Liver (tissue), 9 donors: ENCODE data around the gene MEIS3. TPM values are rescaled to one million over a fixed set of nuclear protein-coding genes. Genes with fewer than 3 reads are reported as not detected.

Source experiments
- DNase-seq: peaks from one replicate; pipeline ENCODE4 v3.0.0-alpha.2; 2017; ENCODE audit warnings: low spot score
- H3K27ac ChIP-seq, 2 donors: one replicate each; pipeline ENCODE4 v1.7.0; 2013; ENCODE audit warnings: inconsistent platforms in 2 of 2, low read length in 2 of 2, control low read depth in 1 of 2, low read depth in 1 of 2, mild to moderate bottlenecking in 1 of 2
- H3K27me3 ChIP-seq, 4 donors: one replicate each; pipeline versions ENCODE4 v1.6.1 to v1.7.0; 2013; ENCODE audit warnings: low read length in 3 of 4, inconsistent platforms in 1 of 4, mild to moderate bottlenecking in 1 of 4, moderate library complexity in 1 of 4; ENCODE audit not compliant: control insufficient read depth in 4 of 4, insufficient read depth in 4 of 4
- H3K36me3 ChIP-seq, 4 donors: one replicate each; pipeline versions ENCODE4 v1.6.1 to v1.7.0; 2013; ENCODE audit warnings: low read length in 3 of 4, mild to moderate bottlenecking in 3 of 4, low read depth in 1 of 4, moderate library complexity in 1 of 4; ENCODE audit not compliant: control insufficient read depth in 4 of 4, insufficient read depth in 3 of 4
- H3K4me1 ChIP-seq, 4 donors: one replicate each; pipeline versions ENCODE4 v1.6.1 to v1.7.0; 2013; ENCODE audit warnings: low read length in 3 of 4, mild to moderate bottlenecking in 3 of 4, moderate library complexity in 1 of 4; ENCODE audit not compliant: control insufficient read depth in 4 of 4, insufficient read depth in 4 of 4
- H3K4me3 ChIP-seq, 3 donors: one replicate each; pipeline versions ENCODE4 v1.6.1 to v1.7.0; 2013; ENCODE audit warnings: low read length in 3 of 3, control low read depth in 1 of 3, low read depth in 1 of 3, mild to moderate bottlenecking in 1 of 3
- H3K9ac ChIP-seq, 2 donors: one replicate each; pipeline ENCODE4 v1.7.0; 2013; ENCODE audit warnings: low read length in 2 of 2, mild to moderate bottlenecking in 2 of 2, moderate library complexity in 2 of 2, control low read depth in 1 of 2, low read depth in 1 of 2
- H3K9me3 ChIP-seq, 4 donors: one replicate each; pipeline versions ENCODE4 v1.6.1 to v1.7.0; 2013; ENCODE audit warnings: low read length in 3 of 4; ENCODE audit not compliant: control insufficient read depth in 4 of 4
- EGR1 ChIP-seq, 2 donors: IDR thresholded peaks; 2 replicates each; pipeline ENCODE4 v1.6.1; 2016 to 2018; ENCODE audit warnings: antibody characterized with exemption in 2 of 2, low read depth in 2 of 2
- FOXA1 ChIP-seq: IDR thresholded peaks from 2 replicates; pipeline ENCODE4 v1.6.1; 2016; ENCODE audit warnings: antibody characterized with exemption
- FOXA2 ChIP-seq: IDR thresholded peaks from 2 replicates; pipeline ENCODE4 v1.6.1; 2016; ENCODE audit warnings: antibody characterized with exemption
- GABPA ChIP-seq, 2 donors: IDR thresholded peaks in 1 of 2; conservative IDR thresholded peaks in 1 of 2; 2 replicates each; pipeline ENCODE4 v1.6.1; 2016; ENCODE audit warnings: antibody characterized with exemption in 2 of 2, mild to moderate bottlenecking in 1 of 2, moderate library complexity in 1 of 2
- HNF4A ChIP-seq, 2 donors: conservative IDR thresholded peaks; 2 replicates each; pipeline ENCODE4 v1.6.1; 2016; ENCODE audit warnings: antibody characterized with exemption in 2 of 2, mild to moderate bottlenecking in 2 of 2
- HNF4G ChIP-seq: IDR thresholded peaks from 2 replicates; pipeline ENCODE4 v1.6.1; 2016; ENCODE audit warnings: antibody characterized with exemption
- JUND ChIP-seq, 2 donors: IDR thresholded peaks; 2 replicates each; pipeline ENCODE4 v1.6.1; 2016; ENCODE audit warnings: antibody characterized with exemption in 2 of 2
- NR2F2 ChIP-seq: IDR thresholded peaks from 2 replicates; pipeline ENCODE4 v1.6.1; 2016; ENCODE audit warnings: antibody characterized with exemption
- RAD21 ChIP-seq, 2 donors: IDR thresholded peaks; 2 replicates each; pipeline ENCODE4 v1.6.1; 2016; ENCODE audit warnings: antibody characterized with exemption in 2 of 2, mild to moderate bottlenecking in 2 of 2
- RXRA ChIP-seq, 2 donors: IDR thresholded peaks; 2 replicates each; pipeline ENCODE4 v1.6.1; 2017 to 2018; ENCODE audit warnings: antibody characterized with exemption in 2 of 2, mild to moderate bottlenecking in 1 of 2
- SP1 ChIP-seq: IDR thresholded peaks from 2 replicates; pipeline ENCODE4 v1.6.1; 2018; ENCODE audit warnings: antibody characterized with exemption, mild to moderate bottlenecking
- TAF1 ChIP-seq: conservative IDR thresholded peaks from 2 replicates; pipeline ENCODE4 v1.6.1; 2016; ENCODE audit warnings: antibody characterized with exemption, mild to moderate bottlenecking
- YY1 ChIP-seq: IDR thresholded peaks from 2 replicates; pipeline ENCODE4 v1.6.1; 2016; ENCODE audit warnings: antibody characterized with exemption, mild to moderate bottlenecking
- WGBS: extraction: QIAGEN DNeasy Blood & Tissue Kit; methylation state at CpG from one replicate; pipeline ENCODE4 v1.1.7; 2013; 5-methylcytosine and 5-hydroxymethylcytosine counted together
- polyA plus RNA-seq, 2 donors: library from polyadenylated mRNA; stranded (reverse) in 1 of 2; unstranded in 1 of 2; fragments of 200-250 nt in 1 of 2; fragments of >200 nt in 1 of 2; fragmentation: Nextera tagmentation in 1 of 2; extraction: Ambion mirVana in 1 of 2; gene quantifications; one replicate each; pipeline versions ENCODE4 v1.2.1 to v1.2.3, GENCODE V29; 2013 to 2015
- total RNA-seq, 2 donors: library from RNA; depleted of rRNA; stranded (reverse); fragments of >200 nt; gene quantifications; one replicate each; pipeline ENCODE4 v1.2.3, GENCODE V29; 2014
- TF ChIP-seq, protein P1 (sequence below): IDR thresholded peaks from 2 replicates; pipeline ENCODE4 v1.6.1; 2016; ENCODE audit warnings: antibody characterized with exemption
- TF ChIP-seq, protein P2 (sequence below): fragments of 150-350 bp; IDR thresholded peaks from 2 replicates; pipeline ENCODE4 v1.5.1; 2017; ENCODE audit warnings: improper control_type of control experiment, low read depth, low read length; ENCODE audit not compliant: missing input control
- TF ChIP-seq, protein P3 (sequence below): IDR thresholded peaks from 2 replicates; pipeline ENCODE4 v1.6.1; 2016; ENCODE audit warnings: antibody characterized with exemption
- TF ChIP-seq, protein P4 (sequence below): IDR thresholded peaks from 2 replicates; pipeline ENCODE4 v1.6.1; 2016; ENCODE audit warnings: antibody characterized with exemption, mild to moderate bottlenecking
- TF ChIP-seq, protein P5 (sequence below): IDR thresholded peaks from 2 replicates; pipeline ENCODE4 v1.6.1; 2016; ENCODE audit warnings: antibody characterized with exemption
- donor health status: healthy.
- donor health status: healthy.
- donor health status: healthy.
- donor health status: healthy.
- donor health status: healthy.

MEIS3 gene
- total and polyA plus RNA-seq, 4 donors, result 0.50 to 1.3 (median 0.89) TPM

DNA sequence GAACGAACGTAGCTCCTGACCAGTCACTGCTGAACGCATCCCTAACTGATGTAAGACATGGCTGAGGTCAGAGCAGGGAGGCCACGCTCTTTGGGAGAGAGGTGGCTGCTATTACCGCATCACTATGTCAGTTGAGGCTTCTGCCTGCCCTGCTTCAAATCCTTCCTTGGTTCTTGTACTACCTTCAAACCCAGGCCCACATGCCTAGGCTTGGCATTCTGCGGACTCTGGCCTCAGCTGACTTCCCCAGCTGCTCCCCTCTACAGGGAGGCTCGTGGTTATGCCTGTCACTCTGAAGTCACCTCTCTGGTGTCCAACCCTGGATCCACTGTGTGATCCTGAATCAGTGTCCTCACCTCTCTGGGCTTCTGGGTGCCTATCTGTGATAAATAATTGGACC lies 14.8 kb upstream of the MEIS3 start:
- no peak for TF ChIP-seq FOXA2
- no peak for TF ChIP-seq TAF1
- TF ChIP-seq, protein P1, sequence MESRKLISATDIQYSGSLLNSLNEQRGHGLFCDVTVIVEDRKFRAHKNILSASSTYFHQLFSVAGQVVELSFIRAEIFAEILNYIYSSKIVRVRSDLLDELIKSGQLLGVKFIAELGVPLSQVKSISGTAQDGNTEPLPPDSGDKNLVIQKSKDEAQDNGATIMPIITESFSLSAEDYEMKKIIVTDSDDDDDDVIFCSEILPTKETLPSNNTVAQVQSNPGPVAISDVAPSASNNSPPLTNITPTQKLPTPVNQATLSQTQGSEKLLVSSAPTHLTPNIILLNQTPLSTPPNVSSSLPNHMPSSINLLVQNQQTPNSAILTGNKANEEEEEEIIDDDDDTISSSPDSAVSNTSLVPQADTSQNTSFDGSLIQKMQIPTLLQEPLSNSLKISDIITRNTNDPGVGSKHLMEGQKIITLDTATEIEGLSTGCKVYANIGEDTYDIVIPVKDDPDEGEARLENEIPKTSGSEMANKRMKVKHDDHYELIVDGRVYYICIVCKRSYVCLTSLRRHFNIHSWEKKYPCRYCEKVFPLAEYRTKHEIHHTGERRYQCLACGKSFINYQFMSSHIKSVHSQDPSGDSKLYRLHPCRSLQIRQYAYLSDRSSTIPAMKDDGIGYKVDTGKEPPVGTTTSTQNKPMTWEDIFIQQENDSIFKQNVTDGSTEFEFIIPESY, result no peak
- no peak for TF ChIP-seq HNF4A (conservative IDR thresholded peaks at IDR 0.05)
- no peak for TF ChIP-seq FOXA1
- TF ChIP-seq, protein P2, sequence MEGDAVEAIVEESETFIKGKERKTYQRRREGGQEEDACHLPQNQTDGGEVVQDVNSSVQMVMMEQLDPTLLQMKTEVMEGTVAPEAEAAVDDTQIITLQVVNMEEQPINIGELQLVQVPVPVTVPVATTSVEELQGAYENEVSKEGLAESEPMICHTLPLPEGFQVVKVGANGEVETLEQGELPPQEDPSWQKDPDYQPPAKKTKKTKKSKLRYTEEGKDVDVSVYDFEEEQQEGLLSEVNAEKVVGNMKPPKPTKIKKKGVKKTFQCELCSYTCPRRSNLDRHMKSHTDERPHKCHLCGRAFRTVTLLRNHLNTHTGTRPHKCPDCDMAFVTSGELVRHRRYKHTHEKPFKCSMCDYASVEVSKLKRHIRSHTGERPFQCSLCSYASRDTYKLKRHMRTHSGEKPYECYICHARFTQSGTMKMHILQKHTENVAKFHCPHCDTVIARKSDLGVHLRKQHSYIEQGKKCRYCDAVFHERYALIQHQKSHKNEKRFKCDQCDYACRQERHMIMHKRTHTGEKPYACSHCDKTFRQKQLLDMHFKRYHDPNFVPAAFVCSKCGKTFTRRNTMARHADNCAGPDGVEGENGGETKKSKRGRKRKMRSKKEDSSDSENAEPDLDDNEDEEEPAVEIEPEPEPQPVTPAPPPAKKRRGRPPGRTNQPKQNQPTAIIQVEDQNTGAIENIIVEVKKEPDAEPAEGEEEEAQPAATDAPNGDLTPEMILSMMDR, result no peak
- TF ChIP-seq NR2F2, result no peak
- no peak for TF ChIP-seq RAD21 (IDR thresholded peaks at IDR 0.05)
- TF ChIP-seq SP1, result no peak
- no peak for TF ChIP-seq GABPA (IDR thresholded peaks at IDR 0.05 in 1 of 2, conservative IDR thresholded peaks at IDR 0.05 in 1 of 2)
- no peak for TF ChIP-seq HNF4G
- TF ChIP-seq YY1, result no peak
- TF ChIP-seq, protein P3, sequence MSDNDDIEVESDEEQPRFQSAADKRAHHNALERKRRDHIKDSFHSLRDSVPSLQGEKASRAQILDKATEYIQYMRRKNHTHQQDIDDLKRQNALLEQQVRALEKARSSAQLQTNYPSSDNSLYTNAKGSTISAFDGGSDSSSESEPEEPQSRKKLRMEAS, result no peak
- TF ChIP-seq, protein P4, sequence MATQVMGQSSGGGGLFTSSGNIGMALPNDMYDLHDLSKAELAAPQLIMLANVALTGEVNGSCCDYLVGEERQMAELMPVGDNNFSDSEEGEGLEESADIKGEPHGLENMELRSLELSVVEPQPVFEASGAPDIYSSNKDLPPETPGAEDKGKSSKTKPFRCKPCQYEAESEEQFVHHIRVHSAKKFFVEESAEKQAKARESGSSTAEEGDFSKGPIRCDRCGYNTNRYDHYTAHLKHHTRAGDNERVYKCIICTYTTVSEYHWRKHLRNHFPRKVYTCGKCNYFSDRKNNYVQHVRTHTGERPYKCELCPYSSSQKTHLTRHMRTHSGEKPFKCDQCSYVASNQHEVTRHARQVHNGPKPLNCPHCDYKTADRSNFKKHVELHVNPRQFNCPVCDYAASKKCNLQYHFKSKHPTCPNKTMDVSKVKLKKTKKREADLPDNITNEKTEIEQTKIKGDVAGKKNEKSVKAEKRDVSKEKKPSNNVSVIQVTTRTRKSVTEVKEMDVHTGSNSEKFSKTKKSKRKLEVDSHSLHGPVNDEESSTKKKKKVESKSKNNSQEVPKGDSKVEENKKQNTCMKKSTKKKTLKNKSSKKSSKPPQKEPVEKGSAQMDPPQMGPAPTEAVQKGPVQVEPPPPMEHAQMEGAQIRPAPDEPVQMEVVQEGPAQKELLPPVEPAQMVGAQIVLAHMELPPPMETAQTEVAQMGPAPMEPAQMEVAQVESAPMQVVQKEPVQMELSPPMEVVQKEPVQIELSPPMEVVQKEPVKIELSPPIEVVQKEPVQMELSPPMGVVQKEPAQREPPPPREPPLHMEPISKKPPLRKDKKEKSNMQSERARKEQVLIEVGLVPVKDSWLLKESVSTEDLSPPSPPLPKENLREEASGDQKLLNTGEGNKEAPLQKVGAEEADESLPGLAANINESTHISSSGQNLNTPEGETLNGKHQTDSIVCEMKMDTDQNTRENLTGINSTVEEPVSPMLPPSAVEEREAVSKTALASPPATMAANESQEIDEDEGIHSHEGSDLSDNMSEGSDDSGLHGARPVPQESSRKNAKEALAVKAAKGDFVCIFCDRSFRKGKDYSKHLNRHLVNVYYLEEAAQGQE, result no peak
- TF ChIP-seq JUND (IDR thresholded peaks at IDR 0.05), result no peak
- no peak for TF ChIP-seq RXRA (IDR thresholded peaks at IDR 0.05)
- TF ChIP-seq EGR1 (IDR thresholded peaks at IDR 0.05; ENCODE audit: low read depth in 2 of 2), result no peak
- TF ChIP-seq, protein P5, sequence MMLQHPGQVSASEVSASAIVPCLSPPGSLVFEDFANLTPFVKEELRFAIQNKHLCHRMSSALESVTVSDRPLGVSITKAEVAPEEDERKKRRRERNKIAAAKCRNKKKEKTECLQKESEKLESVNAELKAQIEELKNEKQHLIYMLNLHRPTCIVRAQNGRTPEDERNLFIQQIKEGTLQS, result no peak
- H3K36me3 ChIP-seq, result no peaks in the 10 kb centered on the region
- H3K27ac ChIP-seq, result no peak overlapping the region
- peaks cover 0 to 9% (median 3%) of the 10 kb centered on the region in 4 donors for H3K27me3 ChIP-seq
- H3K9me3 ChIP-seq, result no peaks in the 10 kb centered on the region
- peaks cover 2 to 7% (median 5%) of the 10 kb centered on the region in 4 donors for H3K4me1 ChIP-seq
- WGBS, result 75% methylated on average over 7 of the region's 7 CpGs
- DNase-seq, result no peak
- no peak overlapping the region for H3K4me3 ChIP-seq
- H3K9ac ChIP-seq, result no peak overlapping the region
